CD4-positive, alpha-beta memory T cell (primary cell): Measurements from ENCODE around the gene PLOD2. TPM values are rescaled to one million over a fixed set of nuclear protein-coding genes. Genes with fewer than 3 reads are reported as not detected.

Experiments
- CTCF ChIA-PET: fragments of 350-600 bp; sonication (Branson Sonifier 250); formaldehyde crosslinking; loops from one replicate; lab custom pipeline; 2021; ENCODE audit warnings: inconsistent platforms; ENCODE audit not compliant: partially characterized antibody; lab: Charles Lee
- POLR2A ChIA-PET: fragments of 350-600 bp; sonication (Branson Sonifier 250); formaldehyde crosslinking; loops from one replicate; lab custom pipeline; 2021; ENCODE audit not compliant: partially characterized antibody; lab: Charles Lee
- DNase-seq, 5 donors: peaks; one replicate each; pipeline versions ENCODE4 v3.0.0 to v3.0.0-alpha.2; 2020 to 2022; ENCODE audit warnings: mixed read lengths in 1 of 5
- H3K27ac ChIP-seq: one replicate; pipeline ENCODE4 v1.7.0; 2013; ENCODE audit warnings: low read depth, low read length
- H3K27me3 ChIP-seq: 2 replicates; pipeline ENCODE4 v1.7.0; 2013; ENCODE audit warnings: mild to moderate bottlenecking, low read length, moderate library complexity; ENCODE audit not compliant: insufficient read depth
- H3K36me3 ChIP-seq: 2 replicates; pipeline ENCODE4 v1.7.0; 2013; ENCODE audit warnings: mild to moderate bottlenecking, low read length, moderate library complexity; ENCODE audit not compliant: insufficient read depth
- H3K4me1 ChIP-seq: 2 replicates; pipeline ENCODE4 v1.7.0; 2013; ENCODE audit warnings: mild to moderate bottlenecking, low read length, moderate library complexity; ENCODE audit not compliant: insufficient read depth
- H3K4me3 ChIP-seq, 2 donors: one replicate each; pipeline ENCODE4 v1.7.0; 2013; ENCODE audit warnings: low read length in 2 of 2, mild to moderate bottlenecking in 1 of 2
- H3K9me3 ChIP-seq, 2 donors: one replicate each; pipeline ENCODE4 v1.7.0; 2013; ENCODE audit warnings: low read length in 2 of 2, control low read depth in 1 of 2; ENCODE audit not compliant: control insufficient read depth in 1 of 2
- H3K27ac Mint-ChIP-seq, 7 donors: one replicate each; pipeline ENCODE4 v1.8.0; 2020 to 2021; ENCODE audit warnings: mixed read lengths in 7 of 7, mild to moderate bottlenecking in 6 of 7, inconsistent platforms in 3 of 7, moderate library complexity in 3 of 7
- H3K27me3 Mint-ChIP-seq, 2 donors: one replicate each; pipeline ENCODE4 v1.8.0; 2020 to 2021; ENCODE audit warnings: mixed read lengths in 2 of 2
- H3K36me3 Mint-ChIP-seq, 2 donors: one replicate each; pipeline ENCODE4 v1.8.0; 2020 to 2021; ENCODE audit warnings: mixed read lengths in 2 of 2, inconsistent platforms in 1 of 2, mild to moderate bottlenecking in 1 of 2
- H3K4me1 Mint-ChIP-seq, 4 donors: one replicate each; pipeline ENCODE4 v1.8.0; 2020 to 2021; ENCODE audit warnings: mixed read lengths in 4 of 4, mild to moderate bottlenecking in 1 of 4
- H3K4me3 Mint-ChIP-seq, 8 donors: one replicate each; pipeline ENCODE4 v1.8.0; 2020 to 2021; ENCODE audit warnings: mixed read lengths in 8 of 8, mild to moderate bottlenecking in 7 of 8, moderate library complexity in 6 of 8, inconsistent platforms in 3 of 8
- H3K9me3 Mint-ChIP-seq, 8 donors: one replicate each; pipeline ENCODE4 v1.8.0; 2020 to 2021; ENCODE audit warnings: mixed read lengths in 8 of 8, mild to moderate bottlenecking in 5 of 8, inconsistent platforms in 3 of 8, moderate library complexity in 1 of 8
- intact Hi-C: fragments of 100-400 bp; cut with micrococcal nuclease; formaldehyde crosslinking; loops from one replicate; pipeline ENCODE4 v1.15.1; 2023
- polyA plus RNA-seq, 2 donors: library from polyadenylated mRNA; unstranded; fragments of 300-500 nt; fragmentation: Illumina TruSeq; gene quantifications; one replicate each; pipeline ENCODE4 v1.2.3, GENCODE V29; 2021
- total RNA-seq, 2 experiments: library from RNA; stranded (reverse); gene quantifications; one replicate each; pipeline ENCODE4 v1.2.3, GENCODE V29; 2021

Gene PLOD2
- total and polyA plus RNA-seq, 4 experiments from 2014 or later: not detected

DNA sequence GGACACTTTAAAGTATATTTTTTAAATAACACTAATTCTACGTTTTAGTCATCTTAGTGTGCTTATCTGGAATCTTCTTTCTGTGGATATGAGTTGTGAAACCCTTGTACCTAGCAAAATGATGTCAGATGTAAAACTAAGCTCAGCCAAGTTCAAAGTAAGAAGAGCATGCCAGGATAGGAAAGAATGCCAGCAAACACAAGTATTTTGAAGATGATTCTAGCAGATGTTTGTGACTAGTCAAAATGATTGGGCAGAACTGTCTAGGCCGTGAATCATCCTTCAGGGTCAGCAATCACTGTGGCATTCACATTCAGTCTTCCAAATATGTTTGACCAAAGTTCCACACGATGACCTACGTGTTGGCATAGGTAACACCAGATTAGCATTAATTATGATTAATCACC lies 5.4 kb upstream of the PLOD2 start:
- no peak for DNase-seq
- intact Hi-C loops: no loop called here
- peaks cover 0 to 4% (median 2%) of the 10 kb centered on the region in 8 donors for H3K9me3 Mint-ChIP-seq
- no peak overlapping the region for H3K4me3 Mint-ChIP-seq
- Histone ChIP-seq H3K4me1 (no peaks in the 10 kb centered on the region), H3K27me3 (peaks cover 4% of the 10 kb centered on the region), H3K27ac (no peak overlapping the region), H3K9me3 (no peaks in the 10 kb centered on the region), H3K36me3 (no peaks in the 10 kb centered on the region), H3K4me3 (no peak overlapping the region)
- CTCF ChIA-PET: interaction anchor here (1.1 to 1.5 kb wide), 2 partner anchors 10 to 23 kb away, joined by 4 read pairs; no protein-coding TSS in a partner anchor
- POLR2A ChIA-PET: no interaction called here
- H3K4me1 Mint-ChIP-seq: peaks cover 0 to 10% (median 3%) of the 10 kb centered on the region in 4 donors
- H3K27ac Mint-ChIP-seq: no peak overlapping the region
- H3K36me3 Mint-ChIP-seq: no peaks in the 10 kb centered on the region
- peaks cover 15 to 25% of the 10 kb centered on the region in 2 donors for H3K27me3 Mint-ChIP-seq

DNA sequence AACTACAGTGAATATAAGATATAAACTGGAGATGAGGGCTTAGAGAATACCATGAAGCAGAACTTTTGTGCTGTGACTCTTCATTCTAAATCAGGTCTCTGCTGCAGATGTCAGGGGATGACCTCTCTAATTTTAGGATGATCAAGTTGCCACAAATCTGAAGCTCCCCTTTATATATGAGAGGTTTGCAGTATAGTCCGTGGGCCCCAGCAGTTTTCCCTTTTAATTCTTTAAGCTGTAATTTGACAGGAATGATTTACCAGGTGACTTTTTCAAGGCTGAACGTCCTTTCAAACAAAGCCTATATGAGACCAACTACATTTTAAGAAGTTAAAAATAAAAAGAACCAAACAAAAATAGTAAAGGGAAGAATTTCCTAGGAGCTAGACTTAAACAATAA lies 4.9 kb upstream of the PLOD2 start:
- Mint-ChIP-seq H3K4me3 (no peak overlapping the region), H3K4me1 (peaks cover 0 to 12% (median 4%) of the 10 kb centered on the region in 4 donors), H3K9me3 (peaks cover 0 to 4% (median 1%) of the 10 kb centered on the region in 8 donors), H3K27me3 (peaks cover 15 to 25% of the 10 kb centered on the region in 2 donors), H3K27ac (no peak overlapping the region), H3K36me3 (no peaks in the 10 kb centered on the region)
- intact Hi-C loops: no loop called here
- no peaks in the 10 kb centered on the region for H3K36me3 ChIP-seq
- ChIA-PET CTCF (interaction anchor here (1.1 to 1.5 kb wide), 2 partner anchors 10 to 24 kb away, joined by 4 read pairs; no protein-coding TSS in a partner anchor), POLR2A (no interaction called here)
- no peak overlapping the region for H3K27ac ChIP-seq
- H3K4me3 ChIP-seq: no peak overlapping the region
- peaks cover 4% of the 10 kb centered on the region for H3K27me3 ChIP-seq
- no peaks in the 10 kb centered on the region for H3K4me1 ChIP-seq
- DNase-seq: no peak
- H3K9me3 ChIP-seq: no peaks in the 10 kb centered on the region

DNA sequence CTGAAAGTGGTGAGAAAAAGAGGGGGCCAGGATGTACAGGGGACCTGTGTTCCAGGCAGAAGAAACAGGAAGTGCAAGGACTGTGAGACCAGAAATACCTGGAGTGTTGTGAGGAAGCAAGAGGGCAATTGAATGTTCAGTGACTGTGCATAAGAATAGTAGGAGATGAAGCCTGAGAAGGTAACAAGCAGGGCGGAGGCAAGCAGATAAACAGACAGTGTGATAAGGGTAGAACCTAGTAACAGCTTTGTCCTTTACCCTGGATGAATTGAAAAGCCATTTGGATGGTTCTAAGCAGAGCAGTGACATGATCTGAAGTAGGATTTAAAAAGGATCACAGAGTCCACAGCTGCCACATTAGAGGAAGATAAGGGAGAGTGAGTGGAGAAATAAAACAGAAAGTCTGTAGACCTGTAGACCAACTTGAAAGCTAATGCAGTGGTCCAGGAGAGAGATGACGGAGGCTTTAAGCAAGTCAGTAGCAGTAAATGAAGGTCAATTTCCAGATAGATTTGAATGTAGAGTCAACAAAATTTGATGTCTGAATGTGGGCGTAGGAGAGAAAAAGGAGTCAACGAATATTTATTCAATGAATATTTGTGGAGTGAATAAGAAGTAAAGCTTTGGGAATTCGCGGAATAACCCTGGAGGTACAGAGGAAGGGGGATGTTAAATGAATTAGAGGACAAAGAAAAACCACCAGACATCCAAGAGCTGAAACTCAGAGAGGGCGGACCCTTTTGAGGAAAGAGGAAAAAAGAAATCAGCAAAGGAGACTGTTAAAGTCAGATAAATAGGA lies 4.2 kb upstream of the PLOD2 start:
- no peak overlapping the region for H3K27ac ChIP-seq
- peaks cover 18 to 28% of the 10 kb centered on the region in 2 donors for H3K27me3 Mint-ChIP-seq
- H3K4me3 ChIP-seq: no peak overlapping the region
- no peaks in the 10 kb centered on the region for H3K9me3 ChIP-seq
- DNase-seq: no peak
- no peaks in the 10 kb centered on the region for H3K36me3 ChIP-seq
- H3K4me1 Mint-ChIP-seq: peaks cover 3 to 16% (median 6%) of the 10 kb centered on the region in 4 donors
- H3K27me3 ChIP-seq: peaks cover 4% of the 10 kb centered on the region
- no peak overlapping the region for H3K27ac Mint-ChIP-seq
- CTCF ChIA-PET: interaction anchor here (1.1 to 1.5 kb wide), 2 partner anchors 9 to 24 kb away, joined by 4 read pairs; no protein-coding TSS in a partner anchor
- intact Hi-C loops: no loop called here
- no peaks in the 10 kb centered on the region for H3K4me1 ChIP-seq
- peaks cover 0 to 4% (median 1%) of the 10 kb centered on the region in 8 donors for H3K9me3 Mint-ChIP-seq
- no peaks in the 10 kb centered on the region for H3K36me3 Mint-ChIP-seq
- H3K4me3 Mint-ChIP-seq: no peak overlapping the region
- POLR2A ChIA-PET: no interaction called here

DNA sequence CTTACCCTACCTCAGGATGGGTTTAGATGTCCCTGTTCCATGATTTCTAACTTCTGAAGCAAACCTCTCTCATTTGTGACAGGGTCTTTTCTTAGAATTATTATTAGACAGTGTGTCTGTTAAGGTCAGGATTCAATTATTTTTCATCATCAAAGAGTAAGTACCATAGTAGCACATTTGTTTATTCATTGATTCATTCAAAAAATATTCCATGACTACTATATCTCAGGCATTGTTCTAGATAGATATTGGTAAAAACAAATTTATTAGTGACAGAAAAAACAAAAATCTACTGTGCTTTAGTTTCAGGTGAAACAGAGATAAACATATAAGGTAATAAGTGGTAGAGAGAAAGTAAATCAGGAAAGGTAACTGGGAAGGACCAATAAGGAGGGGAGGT lies 3.5 kb upstream of the PLOD2 start:
- no peaks in the 10 kb centered on the region for H3K36me3 Mint-ChIP-seq
- ChIA-PET CTCF (no interaction called here), POLR2A (no interaction called here)
- H3K4me3 ChIP-seq: no peak overlapping the region
- H3K27me3 ChIP-seq: peaks cover 4% of the 10 kb centered on the region
- peaks cover 7 to 22% (median 10%) of the 10 kb centered on the region in 4 donors for H3K4me1 Mint-ChIP-seq
- intact Hi-C loops: no loop called here
- H3K9me3 ChIP-seq: no peaks in the 10 kb centered on the region
- no peaks in the 10 kb centered on the region for H3K36me3 ChIP-seq
- no peak for DNase-seq
- no peak overlapping the region for H3K27ac Mint-ChIP-seq
- H3K4me3 Mint-ChIP-seq: no peak overlapping the region
- no peaks in the 10 kb centered on the region for H3K4me1 ChIP-seq
- peaks cover 0 to 4% (median 1%) of the 10 kb centered on the region in 8 donors for H3K9me3 Mint-ChIP-seq
- H3K27ac ChIP-seq: no peak overlapping the region
- H3K27me3 Mint-ChIP-seq: peaks cover 24 to 33% of the 10 kb centered on the region in 2 donors

DNA sequence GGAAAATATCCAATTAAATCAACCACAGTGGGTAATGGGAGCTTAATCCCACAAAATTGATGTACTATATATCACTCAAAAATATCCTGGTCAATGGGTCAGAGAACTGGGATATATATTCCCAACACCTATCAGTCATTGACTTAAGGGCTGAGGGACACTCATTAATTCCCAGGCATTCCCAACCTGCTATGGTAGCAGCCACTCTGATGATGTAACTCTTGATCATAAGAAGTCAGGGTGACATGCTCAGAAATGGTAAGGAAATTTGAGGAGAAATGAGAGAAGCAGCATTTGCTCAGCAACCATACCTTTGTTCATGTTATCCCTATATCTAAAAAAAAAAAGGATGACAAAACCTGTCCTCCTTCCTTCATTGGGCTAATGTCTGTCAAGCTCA lies 3.1 kb upstream of the PLOD2 start:
- ChIA-PET CTCF (no interaction called here), POLR2A (no interaction called here)
- H3K27me3 Mint-ChIP-seq: peaks cover 24 to 33% of the 10 kb centered on the region in 2 donors
- Histone ChIP-seq H3K36me3 (no peaks in the 10 kb centered on the region), H3K9me3 (no peaks in the 10 kb centered on the region), H3K4me1 (no peaks in the 10 kb centered on the region), H3K4me3 (no peak overlapping the region), H3K27me3 (peaks cover 4% of the 10 kb centered on the region), H3K27ac (no peak overlapping the region)
- H3K4me1 Mint-ChIP-seq: peaks cover 7 to 22% (median 10%) of the 10 kb centered on the region in 4 donors
- peaks cover 0 to 4% (median 1%) of the 10 kb centered on the region in 8 donors for H3K9me3 Mint-ChIP-seq
- no peaks in the 10 kb centered on the region for H3K36me3 Mint-ChIP-seq
- H3K4me3 Mint-ChIP-seq: no peak overlapping the region
- intact Hi-C loops: no loop called here
- H3K27ac Mint-ChIP-seq: no peak overlapping the region
- no peak for DNase-seq

DNA sequence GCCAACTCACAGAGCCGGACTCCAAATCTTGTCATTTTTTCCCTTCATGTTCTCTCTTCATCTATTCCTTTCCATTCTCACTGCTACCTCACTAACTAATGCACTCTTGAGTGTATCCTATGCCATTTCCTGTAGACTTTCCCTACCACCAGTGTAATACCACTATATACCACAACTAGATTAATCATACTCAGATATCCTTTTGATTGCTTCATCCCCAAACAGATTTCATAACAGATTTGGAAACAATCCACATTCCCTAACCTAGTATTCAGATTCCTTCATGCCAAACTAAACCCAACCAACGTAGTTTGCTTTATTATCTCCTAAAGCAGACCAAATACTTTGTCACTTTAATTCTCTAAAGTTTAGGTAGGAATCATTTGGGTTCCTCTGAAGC lies 2.6 kb upstream of the PLOD2 start:
- H3K4me3 ChIP-seq: no peak overlapping the region
- Mint-ChIP-seq H3K27ac (no peak overlapping the region), H3K9me3 (peaks cover 0 to 4% (median 1%) of the 10 kb centered on the region in 8 donors), H3K4me3 (no peak overlapping the region), H3K4me1 (peaks cover 7 to 22% (median 10%) of the 10 kb centered on the region in 4 donors), H3K36me3 (no peaks in the 10 kb centered on the region), H3K27me3 (peaks cover 24 to 33% of the 10 kb centered on the region in 2 donors)
- ChIA-PET POLR2A (no interaction called here), CTCF (no interaction called here)
- H3K27ac ChIP-seq: no peak overlapping the region
- peaks cover 4% of the 10 kb centered on the region for H3K27me3 ChIP-seq
- no peak for DNase-seq
- H3K9me3 ChIP-seq: no peaks in the 10 kb centered on the region
- intact Hi-C loops: no loop called here
- no peaks in the 10 kb centered on the region for H3K4me1 ChIP-seq
- H3K36me3 ChIP-seq: no peaks in the 10 kb centered on the region

DNA sequence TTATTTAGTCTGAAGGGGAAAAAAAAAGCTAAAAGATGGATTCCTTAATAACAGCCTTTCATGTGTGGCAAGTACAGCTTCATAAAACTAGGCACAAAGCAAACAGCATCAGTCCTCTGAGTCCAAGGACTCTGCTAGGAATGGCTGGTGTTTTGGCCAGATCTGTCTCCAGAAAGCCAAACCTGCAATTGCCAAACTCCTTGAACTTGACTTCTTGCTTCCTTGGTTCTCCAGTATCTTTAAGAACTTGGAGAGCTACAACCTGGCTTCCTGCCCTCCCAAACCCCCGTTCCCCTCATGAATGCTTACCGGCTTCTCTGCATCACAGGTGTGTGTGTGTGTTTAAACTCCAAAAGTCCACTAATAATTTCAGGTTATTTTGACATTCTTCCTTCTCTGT lies 1.6 kb upstream of the PLOD2 start:
- Histone ChIP-seq H3K27ac (no peak overlapping the region), H3K27me3 (peaks cover 4% of the 10 kb centered on the region), H3K9me3 (no peaks in the 10 kb centered on the region), H3K4me1 (no peaks in the 10 kb centered on the region), H3K36me3 (no peaks in the 10 kb centered on the region), H3K4me3 (no peak overlapping the region)
- no peak for DNase-seq
- intact Hi-C loops: no loop called here
- H3K27ac Mint-ChIP-seq: no peak overlapping the region
- no peaks in the 10 kb centered on the region for H3K36me3 Mint-ChIP-seq
- peaks cover 24 to 33% of the 10 kb centered on the region in 2 donors for H3K27me3 Mint-ChIP-seq
- POLR2A ChIA-PET: no interaction called here
- peaks cover 0 to 4% (median 1%) of the 10 kb centered on the region in 8 donors for H3K9me3 Mint-ChIP-seq
- peak overlapping the region in 1 of 8 donors; percentile 14 for H3K4me3 Mint-ChIP-seq
- CTCF ChIA-PET: no interaction called here
- peaks cover 7 to 22% (median 10%) of the 10 kb centered on the region in 4 donors for H3K4me1 Mint-ChIP-seq
